ENCODE measurements around the gene AHNAK2. TPM values are rescaled to one million over a fixed set of nuclear protein-coding genes. Genes with fewer than 3 reads are reported as not detected.
"Not testable (repeated sequence)": the region's sequence is repeated elsewhere in the genome, so short reads cannot be mapped to it uniquely, and the experiment has no call there.

Gene AHNAK2
- total RNA-seq, 1 donor from 2014 or later, result 2.0 TPM

GRCh38 chr14:104923640-104924420 is 54.3 kb downstream of the AHNAK2 start:
- Mint-ChIP-seq H3K4me3 (no peak overlapping the region), H3K36me3 (no peaks in the 10 kb centered on the region), H3K27me3 (peaks cover under 1% of the 10 kb centered on the region), H3K9me3 (peaks cover 3% of the 10 kb centered on the region), H3K4me1 (ENCODE audit: unreplicated experiment) (peaks cover 6% of the 10 kb centered on the region), H3K27ac (no peak overlapping the region)
- no peak for TF ChIP-seq CTCF (conservative IDR thresholded peaks at IDR 0.05)
- DNase-seq (ENCODE audit: extremely low spot score, unreplicated experiment), result no peak

DNA sequence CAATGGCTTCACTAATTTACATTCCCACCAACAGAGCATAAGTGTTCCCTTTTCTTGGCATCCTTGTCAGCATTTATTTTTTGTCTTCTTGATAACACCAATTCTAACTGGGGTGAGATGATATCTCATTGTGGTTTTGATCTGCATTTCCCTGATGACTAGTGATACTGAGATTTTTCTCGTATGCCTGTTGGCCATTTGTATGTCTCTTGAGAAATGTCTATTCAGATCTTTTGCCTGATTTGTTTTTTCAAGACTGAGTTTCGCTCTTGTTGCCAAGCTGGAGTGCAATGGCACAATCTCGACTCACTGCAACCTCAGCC is 58.2 kb downstream of the AHNAK2 start:
- Mint-ChIP-seq H3K36me3 (no peaks in the 10 kb centered on the region), H3K4me1 (ENCODE audit: unreplicated experiment) (peaks cover 6% of the 10 kb centered on the region), H3K27ac (no peak overlapping the region), H3K4me3 (no peak overlapping the region), H3K27me3 (peaks cover 15% of the 10 kb centered on the region), H3K9me3 (peaks cover 3% of the 10 kb centered on the region)
- no peak for DNase-seq (ENCODE audit: extremely low spot score, unreplicated experiment)
- no peak for TF ChIP-seq CTCF (conservative IDR thresholded peaks at IDR 0.05)

GRCh38 chr14:104919152-104919992 is 58.8 kb downstream of the AHNAK2 start:
- H3K36me3 Mint-ChIP-seq; DNase-seq (ENCODE audit: extremely low spot score, unreplicated experiment); H3K27ac Mint-ChIP-seq; H3K4me1 Mint-ChIP-seq (ENCODE audit: unreplicated experiment); H3K4me3 Mint-ChIP-seq; H3K9me3 Mint-ChIP-seq: not testable (repeated sequence)
- peaks cover 21% of the 10 kb centered on the region for H3K27me3 Mint-ChIP-seq

DNA sequence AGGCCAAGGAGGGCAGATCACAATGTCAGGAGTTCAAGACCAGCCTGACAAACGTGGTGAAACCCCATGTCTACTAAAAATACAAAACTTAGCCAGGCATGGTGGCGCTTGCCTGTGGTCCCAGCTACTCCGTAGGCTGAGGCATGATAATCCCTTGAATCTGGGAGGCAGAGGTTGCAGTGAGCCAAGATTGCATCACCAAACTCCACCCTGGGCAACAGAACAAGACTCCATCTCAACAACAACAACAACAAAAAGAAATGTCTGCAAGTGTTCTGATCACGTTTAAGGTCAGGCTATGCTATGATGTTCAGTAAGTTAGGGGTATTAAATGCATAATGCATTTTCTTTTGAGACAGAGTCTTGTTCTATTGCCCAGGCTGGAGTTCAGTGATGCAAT is 60.2 kb downstream of the AHNAK2 start:
- no peak overlapping the region for H3K4me3 Mint-ChIP-seq
- H3K27me3 Mint-ChIP-seq, result peaks cover 34% of the 10 kb centered on the region
- no peaks in the 10 kb centered on the region for H3K36me3 Mint-ChIP-seq
- peaks cover 3% of the 10 kb centered on the region for H3K9me3 Mint-ChIP-seq
- DNase-seq (ENCODE audit: extremely low spot score, unreplicated experiment), result no peak
- peaks cover 6% of the 10 kb centered on the region for H3K4me1 Mint-ChIP-seq (ENCODE audit: unreplicated experiment)
- no peak for TF ChIP-seq CTCF (conservative IDR thresholded peaks at IDR 0.05)
- H3K27ac Mint-ChIP-seq, result no peak overlapping the region

DNA sequence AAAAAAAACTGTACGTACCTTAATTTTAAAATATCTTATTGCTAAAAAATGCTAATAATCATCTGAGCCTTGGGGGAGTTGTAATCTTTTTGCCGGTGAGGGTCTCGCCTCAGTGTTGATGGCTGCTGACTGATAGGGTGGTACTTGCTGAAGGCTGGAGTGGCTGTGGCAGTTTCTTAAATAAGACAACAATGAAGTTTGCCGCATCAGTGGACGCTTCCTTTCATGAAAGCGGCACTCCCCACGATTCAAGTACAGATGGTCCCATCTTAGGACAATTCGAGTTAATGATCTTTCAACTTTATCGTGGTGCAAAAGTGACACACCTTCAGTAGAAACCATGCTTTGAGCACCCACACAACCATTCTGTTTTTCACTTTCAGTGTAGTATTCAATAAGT is 61.1 kb downstream of the AHNAK2 start:
- peaks cover 35% of the 10 kb centered on the region for H3K27me3 Mint-ChIP-seq
- no peak for TF ChIP-seq CTCF (conservative IDR thresholded peaks at IDR 0.05)
- H3K4me1 Mint-ChIP-seq (ENCODE audit: unreplicated experiment), result peaks cover 6% of the 10 kb centered on the region
- H3K36me3 Mint-ChIP-seq, result no peaks in the 10 kb centered on the region
- no peak overlapping the region for H3K4me3 Mint-ChIP-seq
- DNase-seq (ENCODE audit: extremely low spot score, unreplicated experiment), result no peak
- no peak overlapping the region for H3K27ac Mint-ChIP-seq
- H3K9me3 Mint-ChIP-seq, result peaks cover 4% of the 10 kb centered on the region

GRCh38 chr14:104913435-104913834 is 64.7 kb downstream of the AHNAK2 start:
- peaks cover 35% of the 10 kb centered on the region for H3K27me3 Mint-ChIP-seq
- no peaks in the 10 kb centered on the region for H3K36me3 Mint-ChIP-seq
- H3K4me3 Mint-ChIP-seq, result no peak overlapping the region
- peaks cover 3% of the 10 kb centered on the region for H3K4me1 Mint-ChIP-seq (ENCODE audit: unreplicated experiment)
- TF ChIP-seq CTCF (conservative IDR thresholded peaks at IDR 0.05), result no peak
- no peak overlapping the region for H3K27ac Mint-ChIP-seq
- DNase-seq (ENCODE audit: extremely low spot score, unreplicated experiment), result no peak
- H3K9me3 Mint-ChIP-seq, result peaks cover 9% of the 10 kb centered on the region
